GM19452 (cell line): ENCODE measurements around the gene MGAT3.

Source experiments
- ATAC-seq: cut with Tn5 transposase; IDR thresholded peaks from one replicate; pipeline ENCODE4 v1.9.1; 2021; ENCODE audit not compliant: unreplicated experiment

The MGAT3 gene

DNA sequence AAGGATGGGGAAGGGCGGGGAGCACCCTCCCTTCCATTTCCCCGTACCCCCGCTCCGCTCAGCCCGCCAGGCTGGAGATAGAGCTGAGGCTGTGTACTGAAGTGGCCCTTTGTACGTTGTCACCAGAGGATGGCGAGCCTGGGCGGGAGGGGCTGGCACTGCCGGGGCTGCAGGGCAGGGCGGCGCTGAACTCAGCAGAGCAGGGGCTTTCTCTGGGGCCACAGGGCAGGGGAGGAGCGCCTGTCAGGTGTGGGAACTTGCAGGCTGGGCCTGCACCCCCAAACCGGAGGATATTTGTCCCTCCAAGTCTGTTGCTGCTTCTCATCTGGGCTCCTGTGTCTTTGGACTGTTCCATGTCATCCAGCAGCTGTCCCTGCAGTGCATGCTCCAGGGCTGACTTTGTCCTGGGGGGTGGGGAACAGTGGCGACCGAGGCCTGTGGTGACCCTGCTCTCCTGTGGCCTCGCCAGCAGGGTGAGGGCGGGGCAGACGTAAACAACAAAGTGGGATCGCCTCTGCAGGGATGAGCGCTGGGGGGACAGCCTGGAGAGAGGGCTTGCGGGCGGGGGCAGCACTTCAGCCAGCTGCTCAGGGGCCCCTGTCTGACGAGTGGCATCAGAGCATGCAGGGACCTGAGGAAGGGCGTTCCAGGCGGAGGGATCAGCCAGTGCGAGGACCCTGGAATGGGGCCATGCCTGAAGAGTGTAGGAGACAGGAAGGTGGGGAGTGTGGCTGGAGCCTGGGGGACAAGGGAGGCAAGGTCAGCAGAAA lies 13.1 kb downstream of the MGAT3 start:
- ATAC-seq: no peak

DNA sequence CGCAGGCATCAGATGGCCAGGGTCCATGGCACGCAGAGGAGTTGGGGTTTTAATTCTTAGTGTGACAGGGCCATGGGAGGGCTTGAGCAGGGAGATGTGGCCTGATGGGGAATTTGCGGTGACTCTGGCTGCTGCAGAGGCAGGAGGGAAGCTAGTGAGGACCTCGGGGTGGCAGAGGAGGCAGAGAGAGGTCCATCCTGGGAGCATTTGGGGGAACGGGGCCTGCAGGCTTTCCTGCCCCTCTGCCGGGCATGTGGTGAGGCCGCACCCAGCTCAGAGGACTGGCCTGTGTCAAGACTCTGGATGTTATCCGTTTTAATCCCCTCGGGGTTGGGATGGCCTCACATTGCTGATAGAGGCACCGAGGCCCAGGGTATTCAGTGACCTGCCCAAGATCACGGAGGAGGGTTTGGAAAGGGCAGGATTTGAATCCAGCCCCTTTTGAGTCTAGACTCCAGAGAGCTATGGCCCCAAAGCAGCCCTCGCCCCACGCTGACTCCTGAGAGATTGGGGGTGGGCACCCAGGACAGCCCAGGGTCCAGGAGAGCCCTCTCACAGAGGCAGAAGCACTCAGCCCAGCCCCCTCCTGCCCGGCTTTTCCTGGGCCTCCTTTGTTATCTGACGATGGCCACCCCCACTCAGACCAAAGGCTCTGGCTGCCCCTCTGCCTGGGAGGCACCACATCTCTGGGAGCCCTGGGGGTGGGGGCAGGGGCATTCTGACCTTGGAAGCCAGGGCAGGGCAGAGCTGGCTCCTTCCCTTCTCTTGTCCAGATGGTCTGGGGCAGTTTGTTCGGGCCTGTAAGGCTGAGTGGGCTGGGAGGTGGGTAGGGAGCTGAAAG lies 13.9 kb downstream of the MGAT3 start:
- ATAC-seq: no peak

DNA sequence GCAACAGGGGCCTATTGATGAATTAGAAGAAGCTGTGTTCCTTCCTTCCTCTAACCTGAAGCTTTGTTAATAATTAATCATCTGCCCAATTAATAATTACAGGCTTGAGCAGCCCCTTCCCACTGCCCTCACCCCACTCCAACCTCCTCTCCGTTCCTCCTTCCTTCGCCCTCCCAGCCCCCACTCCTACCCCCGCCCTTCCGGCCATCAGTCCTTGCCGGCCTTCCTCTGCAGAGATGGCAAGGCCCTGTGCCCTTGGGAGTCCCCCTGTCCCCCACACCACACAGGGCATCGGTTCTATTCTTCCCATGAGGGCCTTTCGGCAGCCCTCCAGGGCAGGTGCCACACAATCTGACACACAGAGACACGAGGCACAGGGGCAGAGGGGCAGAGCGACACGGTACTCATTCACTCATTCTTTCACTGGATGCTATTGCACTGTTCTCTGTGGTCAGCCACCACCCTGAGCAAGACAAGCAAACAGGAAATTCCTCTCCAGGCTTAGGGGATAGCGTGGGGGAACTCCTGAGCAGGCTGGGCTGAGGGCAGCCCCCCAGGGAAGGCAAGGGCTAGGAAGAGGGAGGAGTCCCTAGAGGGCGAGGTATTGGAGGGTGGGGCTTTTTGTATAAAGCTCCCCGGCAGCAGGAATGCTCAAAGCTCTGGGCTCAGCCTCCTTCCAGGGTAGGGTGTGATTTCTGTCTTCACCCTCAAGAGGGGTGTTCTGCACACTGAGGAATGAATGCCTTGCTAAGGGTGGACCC lies 14.7 kb downstream of the MGAT3 start:
- peak; percentile 60 for ATAC-seq

DNA sequence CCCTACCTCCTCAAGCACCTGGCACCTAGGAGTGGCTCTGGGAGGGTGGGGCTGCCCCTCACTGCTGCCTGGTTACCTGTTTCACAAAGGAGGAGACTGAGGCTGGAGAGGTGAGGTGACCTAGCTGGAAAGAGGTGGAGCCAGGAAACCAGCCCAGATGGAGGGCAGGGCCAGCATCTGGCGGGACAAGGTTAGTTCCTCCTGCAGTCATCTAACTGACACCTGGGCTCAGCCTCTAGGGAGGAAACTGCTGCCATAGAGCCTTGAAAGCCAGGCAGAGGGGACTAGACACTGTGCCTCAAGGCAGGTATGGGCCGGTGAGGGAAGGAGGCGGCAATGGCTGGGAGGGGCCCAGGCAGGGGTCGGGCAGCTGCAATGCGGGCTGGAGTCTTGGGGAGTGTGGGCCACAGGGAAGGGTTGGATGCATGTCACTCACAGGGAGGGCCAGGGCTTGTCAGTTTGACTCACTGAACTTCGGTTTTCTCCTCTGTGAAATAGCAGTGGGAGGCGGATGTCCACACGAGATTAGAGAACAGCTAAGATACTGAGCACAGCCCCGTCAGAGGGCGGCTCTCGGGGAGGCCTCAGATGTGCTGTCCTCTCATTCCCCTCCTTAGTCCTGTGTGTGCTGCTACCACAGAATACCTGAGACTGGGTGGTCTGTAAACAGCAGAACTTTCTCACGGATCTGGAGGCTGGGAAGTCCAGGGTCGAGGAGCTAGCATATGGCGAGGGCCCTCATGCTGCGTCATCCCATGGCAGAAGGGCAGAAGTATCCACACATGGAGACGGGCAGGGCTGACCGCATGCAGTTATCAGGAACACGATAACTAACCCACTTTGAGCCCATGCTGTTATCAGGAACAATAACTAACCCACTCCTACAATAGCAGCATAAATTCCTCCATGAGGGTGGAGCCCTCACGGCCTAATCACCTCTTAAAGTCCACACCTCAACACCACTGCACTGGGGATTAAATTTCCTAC lies 16.1 kb downstream of the MGAT3 start:
- no peak for ATAC-seq

DNA sequence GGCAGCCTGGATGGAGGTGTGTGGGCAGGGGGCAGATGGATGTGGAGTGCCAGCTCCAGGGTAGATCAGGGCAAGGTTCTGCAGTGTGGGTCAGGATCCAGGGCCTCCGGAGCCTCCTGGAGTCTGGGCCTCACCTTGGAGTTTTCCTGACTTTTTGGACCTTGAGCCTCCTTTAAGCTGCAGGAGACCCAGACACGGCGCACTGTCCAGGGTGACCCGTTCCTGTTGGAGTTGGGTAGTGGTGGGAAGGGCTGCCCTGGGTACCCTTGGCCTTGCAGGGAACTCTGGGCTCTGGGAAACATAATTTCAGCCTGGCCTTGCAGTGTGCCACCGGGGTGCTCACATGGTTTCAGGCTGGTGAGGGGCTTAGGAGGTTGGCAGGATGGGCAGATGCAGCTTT lies 17.0 kb downstream of the MGAT3 start:
- no peak for ATAC-seq

DNA sequence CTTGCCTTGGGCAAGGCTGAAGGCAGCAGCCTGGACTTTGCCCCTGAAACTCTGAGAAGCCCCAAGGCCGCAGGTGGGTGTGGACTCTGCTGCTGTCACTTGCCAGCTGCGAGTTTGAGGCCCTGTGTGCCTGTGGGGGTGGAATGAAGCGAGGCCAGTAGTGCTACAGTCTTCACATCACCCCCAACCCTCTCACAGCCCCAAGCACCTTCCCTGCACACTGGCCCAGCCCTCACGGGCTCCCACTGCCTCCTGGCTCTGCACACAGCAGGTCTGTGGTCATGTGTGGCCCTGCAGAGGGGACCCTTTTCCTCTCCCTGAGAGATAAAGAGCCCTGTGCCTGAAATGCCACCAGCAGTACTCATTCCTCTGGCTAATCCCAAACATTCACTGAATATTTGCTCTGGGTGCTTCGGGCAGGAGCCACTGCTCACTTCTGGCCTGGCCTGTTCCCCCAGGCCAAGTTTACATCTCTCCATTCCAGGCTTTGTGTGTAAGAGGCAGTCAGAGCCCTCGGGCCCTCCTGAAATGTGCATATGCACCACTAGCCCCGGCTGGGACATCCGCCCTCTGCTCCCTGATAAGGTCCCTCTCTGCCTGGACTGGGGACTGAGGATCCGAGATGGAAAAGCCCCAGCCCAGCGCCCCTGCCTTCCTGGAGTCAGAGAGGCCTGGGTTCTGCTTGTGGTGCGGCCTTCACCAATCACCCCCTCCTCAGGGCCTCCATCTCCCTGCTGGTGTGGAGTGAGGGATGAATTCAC lies 17.7 kb downstream of the MGAT3 start:
- ATAC-seq: no peak

DNA sequence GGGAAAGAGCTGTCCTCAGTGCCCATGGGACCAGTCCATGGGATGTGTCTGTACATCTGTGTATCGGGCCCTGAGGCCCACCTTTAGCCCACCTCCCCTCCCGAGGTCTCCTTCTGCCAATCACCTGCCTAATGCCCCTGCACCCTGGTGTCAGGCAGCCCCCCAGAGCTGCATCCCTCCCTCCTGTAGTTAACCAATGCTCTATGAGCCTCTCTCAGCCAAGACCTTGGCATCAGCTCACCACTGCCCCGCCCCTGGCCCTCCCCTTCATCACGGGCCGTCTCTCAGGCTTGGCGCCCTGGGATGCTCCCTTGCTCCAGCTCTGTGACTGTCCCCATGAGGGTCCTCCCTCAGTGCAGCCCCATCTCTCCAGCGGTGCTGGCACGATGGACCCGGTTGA lies 18.5 kb downstream of the MGAT3 start:
- no peak for ATAC-seq

DNA sequence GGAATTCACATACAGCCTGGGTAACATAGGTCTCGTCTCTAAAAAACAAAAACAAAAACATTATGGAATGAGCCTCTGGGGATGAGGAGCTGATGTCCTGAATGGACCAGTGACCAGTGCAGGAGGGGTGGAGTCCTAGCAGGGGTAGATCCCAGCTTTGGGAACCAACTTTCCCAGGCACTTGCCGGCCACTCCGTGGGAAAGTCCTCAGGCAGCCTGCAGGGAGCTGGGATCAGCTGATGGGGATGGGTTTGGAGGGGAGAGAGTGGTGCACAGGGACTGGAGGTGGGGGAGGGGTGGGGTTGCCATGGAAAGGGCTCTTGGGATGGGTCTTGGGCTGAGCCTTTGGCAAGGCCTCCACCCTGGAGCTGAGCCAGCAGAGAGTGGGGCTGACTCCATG lies 19.1 kb downstream of the MGAT3 start:
- no peak for ATAC-seq

DNA sequence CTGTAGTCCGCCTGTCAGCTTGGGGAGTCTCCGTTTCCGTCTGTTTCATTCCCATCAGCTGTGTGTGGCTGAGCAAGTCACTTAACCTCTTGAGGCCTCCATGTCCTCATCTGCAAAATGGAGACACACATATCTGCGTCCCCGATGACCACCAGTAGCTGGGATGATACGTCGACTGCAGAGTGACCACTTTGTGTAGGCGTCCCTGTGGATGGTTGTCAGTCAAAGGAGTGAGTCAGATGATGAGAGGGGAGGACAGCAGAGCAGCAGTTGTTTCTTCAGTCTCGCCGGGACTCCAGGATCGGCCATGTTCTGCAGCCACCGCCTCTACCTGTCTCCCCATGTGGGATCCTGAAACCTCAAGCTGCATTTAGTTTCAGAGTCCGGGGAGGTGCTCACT lies 19.9 kb downstream of the MGAT3 start:
- no peak for ATAC-seq

DNA sequence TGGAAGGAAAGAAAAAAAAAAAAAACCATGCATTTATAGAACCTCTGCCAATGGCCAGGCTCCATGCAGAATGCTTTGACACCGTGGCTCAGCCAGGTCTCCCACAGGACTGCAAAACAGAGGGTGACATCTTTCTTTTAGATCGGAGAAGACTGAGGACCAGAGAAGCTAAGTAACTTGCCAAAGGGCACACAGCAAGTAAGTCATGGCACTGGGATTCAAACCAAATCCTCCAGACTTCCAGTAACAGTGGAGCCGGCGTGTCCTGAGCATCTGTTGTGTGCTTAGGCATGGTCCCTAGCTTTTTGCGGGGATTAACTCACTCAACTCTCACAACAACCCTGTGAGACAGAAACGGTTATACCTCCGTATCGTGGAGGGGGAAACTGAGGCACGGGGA lies 20.7 kb downstream of the MGAT3 start:
- ATAC-seq: no peak

DNA sequence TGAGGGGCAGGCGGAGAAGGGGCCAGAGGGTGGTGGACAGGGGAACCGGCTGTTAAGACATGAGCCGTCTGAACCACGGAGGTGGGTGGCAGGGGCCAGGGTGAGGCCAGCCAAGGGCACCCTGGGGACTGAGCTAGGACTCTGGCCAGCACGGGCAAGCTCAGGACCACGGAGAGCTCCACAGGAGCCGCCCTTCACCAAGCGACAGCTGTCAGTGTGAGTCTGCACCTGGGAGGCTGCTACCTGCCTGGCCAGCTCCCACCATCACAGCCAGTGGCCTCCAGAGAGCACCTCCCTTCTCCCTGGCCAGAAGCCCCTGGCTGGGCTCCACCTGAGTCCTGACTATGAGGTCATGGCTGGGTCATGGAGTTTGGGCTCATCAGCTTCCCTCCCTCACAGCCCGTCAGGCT lies 21.6 kb downstream of the MGAT3 start:
- ATAC-seq: no peak

DNA sequence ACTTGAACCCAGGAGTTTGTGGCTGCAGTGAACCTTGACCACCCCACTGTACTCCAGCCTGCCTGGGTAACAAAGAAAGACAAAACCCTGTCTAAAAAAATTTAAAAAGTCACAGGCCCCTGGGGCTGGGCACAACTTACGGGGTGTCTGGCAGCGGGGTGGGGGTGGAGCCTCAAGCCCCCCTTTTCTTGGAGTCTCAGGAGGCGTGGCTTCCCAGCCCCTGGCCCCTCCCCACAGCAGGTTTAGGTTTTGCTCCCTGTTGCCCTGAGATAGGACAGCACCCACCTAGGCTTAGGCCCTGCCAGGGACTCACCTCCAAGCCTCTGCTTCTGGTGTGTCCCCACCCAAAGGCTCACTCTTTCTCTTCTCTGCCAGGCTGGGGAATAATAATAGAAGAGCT lies 22.4 kb downstream of the MGAT3 start:
- ATAC-seq: no peak

DNA sequence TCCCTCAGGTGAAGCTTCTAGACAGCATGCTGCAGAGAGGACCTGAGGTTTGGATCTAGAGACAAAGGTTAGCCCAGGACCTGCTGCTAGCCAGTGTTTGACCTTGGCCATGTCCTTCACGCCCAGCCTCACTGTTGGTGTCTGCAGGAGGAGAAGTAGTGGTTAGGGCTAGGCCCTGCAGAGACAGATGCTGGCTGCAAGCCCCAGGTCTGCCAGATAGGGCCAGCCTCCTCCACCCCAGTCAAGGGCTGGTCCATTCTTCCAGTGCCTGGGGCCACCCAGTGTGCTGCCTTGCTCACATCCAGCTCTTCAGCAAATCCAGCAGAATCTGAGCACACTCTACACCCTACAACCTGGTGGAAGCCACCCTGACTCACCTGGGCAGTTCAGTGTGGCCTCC lies 23.7 kb downstream of the MGAT3 start:
- no peak for ATAC-seq

DNA sequence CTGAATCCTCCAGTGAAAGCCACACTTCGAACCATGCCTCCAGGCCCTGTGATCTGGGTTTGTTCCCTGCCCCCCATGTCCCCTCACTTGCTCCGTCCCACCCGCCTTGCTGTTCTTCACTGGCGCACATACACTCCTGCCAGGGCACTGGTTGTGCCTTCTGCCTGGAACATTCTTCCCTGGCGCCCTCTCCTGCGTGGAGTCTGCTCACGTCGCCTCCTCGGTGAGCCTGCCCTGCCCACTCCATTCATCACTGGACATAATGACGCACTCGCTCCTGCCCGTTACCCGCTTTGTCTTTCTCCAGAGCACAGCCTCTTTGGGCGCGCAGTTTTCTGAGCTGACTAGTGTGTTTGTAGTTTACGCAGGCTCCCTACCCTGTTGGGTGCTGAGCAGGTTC lies 24.2 kb downstream of the MGAT3 start:
- no peak for ATAC-seq

DNA sequence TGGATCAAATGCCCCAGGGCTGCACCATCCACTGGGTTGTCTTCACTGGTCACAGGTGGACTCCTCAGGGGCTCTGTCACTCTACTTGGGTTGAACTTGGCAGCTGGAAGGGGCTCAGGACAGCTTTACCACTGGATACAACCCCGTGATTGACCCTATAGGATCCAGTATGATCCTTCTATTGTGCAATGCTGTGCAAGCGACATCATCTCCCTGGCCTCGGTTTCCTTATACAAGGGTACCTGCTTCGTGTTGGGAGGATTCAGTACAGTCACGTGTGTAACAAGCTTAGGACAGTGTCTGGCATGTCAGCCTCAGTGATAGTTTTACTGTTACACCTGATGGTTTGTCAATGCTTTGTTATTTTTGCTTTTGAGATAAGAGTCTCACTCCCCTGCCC lies 24.8 kb downstream of the MGAT3 start:
- ATAC-seq: no peak

DNA sequence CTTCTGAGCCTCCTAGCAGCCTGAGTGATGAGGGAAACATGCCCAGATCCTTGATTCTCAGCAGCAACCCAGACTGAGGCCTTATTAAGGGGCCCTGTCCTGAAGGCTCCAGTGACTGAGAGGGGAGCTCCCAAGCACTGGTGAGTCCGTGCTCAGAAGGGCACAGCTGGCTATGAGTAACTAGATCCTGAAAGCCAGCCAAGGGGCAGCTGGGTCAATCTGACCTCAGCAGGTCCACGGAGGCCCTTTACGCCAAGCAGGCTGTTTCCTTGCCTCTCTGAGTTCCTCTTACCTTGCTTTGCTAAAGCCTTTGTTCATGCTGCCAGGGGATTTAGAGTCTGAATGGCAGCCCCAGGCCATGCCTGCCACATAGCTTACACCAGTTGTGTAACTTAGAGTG lies 26.0 kb downstream of the MGAT3 start:
- ATAC-seq: no peak

DNA sequence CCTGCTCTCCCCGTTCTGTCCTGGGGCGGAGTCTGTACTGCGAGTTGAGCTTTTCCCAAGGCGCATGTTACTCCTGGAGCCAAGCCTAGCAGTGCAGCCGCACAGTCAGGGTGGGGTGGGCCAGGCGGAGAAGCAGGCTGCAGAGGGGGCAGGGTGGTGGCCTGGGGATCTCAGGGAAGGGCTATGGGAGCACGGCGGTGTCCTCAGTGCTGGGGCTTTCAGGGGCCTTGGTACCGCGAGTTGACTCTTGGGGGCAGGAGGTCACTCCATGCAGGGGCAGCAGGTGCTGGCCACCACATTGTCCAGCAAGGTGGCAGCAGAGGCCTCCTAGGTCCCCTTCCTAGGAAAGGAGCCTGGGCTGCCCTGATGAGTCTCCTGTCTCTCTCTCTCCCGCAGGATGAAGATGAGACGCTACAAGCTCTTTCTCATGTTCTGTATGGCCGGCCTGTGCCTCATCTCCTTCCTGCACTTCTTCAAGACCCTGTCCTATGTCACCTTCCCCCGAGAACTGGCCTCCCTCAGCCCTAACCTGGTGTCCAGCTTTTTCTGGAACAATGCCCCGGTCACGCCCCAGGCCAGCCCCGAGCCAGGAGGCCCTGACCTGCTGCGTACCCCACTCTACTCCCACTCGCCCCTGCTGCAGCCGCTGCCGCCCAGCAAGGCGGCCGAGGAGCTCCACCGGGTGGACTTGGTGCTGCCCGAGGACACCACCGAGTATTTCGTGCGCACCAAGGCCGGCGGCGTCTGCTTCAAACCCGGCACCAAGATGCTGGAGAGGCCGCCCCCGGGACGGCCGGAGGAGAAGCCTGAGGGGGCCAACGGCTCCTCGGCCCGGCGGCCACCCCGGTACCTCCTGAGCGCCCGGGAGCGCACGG lies 30.4 kb downstream of the MGAT3 start:
- no peak for ATAC-seq

DNA sequence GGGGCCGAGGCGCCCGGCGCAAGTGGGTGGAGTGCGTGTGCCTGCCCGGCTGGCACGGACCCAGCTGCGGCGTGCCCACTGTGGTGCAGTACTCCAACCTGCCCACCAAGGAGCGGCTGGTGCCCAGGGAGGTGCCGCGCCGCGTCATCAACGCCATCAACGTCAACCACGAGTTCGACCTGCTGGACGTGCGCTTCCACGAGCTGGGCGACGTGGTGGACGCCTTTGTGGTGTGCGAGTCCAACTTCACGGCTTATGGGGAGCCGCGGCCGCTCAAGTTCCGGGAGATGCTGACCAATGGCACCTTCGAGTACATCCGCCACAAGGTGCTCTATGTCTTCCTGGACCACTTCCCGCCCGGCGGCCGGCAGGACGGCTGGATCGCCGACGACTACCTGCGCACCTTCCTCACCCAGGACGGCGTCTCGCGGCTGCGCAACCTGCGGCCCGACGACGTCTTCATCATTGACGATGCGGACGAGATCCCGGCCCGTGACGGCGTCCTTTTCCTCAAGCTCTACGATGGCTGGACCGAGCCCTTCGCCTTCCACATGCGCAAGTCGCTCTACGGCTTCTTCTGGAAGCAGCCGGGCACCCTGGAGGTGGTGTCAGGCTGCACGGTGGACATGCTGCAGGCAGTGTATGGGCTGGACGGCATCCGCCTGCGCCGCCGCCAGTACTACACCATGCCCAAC lies 31.2 kb downstream of the MGAT3 start:
- ATAC-seq: no peak
